ENCODE data around the gene CREB5.

CREB5 gene

GRCh38 chr7:28435732-28436378 lies 23.5 kb downstream of the CREB5 start:
- DNase-seq (ENCODE audit: low spot score) = no peak

DNA sequence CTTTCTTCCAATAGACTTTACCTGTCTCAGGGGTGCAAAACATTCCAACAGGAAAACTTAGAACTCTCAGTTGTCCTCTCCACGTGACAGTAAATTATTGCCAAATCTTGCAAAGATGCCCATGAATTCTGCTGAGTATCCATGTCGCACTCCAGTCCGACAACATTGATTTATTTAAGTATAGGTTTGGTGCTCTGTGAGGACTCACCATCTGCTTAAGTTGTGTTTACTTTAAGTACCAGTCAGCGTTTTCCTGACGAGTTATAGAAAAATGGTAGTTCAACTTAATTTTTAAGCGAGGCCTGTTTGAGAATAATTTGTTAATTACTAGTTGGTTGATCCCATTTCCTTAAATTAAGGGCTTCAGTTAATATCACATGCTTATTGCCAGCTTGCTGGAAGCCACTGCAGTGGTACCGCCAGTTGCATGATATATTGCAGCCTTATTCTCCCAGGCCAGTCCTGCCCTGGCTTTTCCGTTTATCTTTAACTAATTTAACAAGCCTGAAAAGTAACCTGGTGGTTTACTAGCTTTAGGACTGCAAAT lies 27.8 kb downstream of the CREB5 start:
- no peak for DNase-seq (ENCODE audit: low spot score)

GRCh38 chr7:28442540-28443420 lies 30.5 kb downstream of the CREB5 start:
- no peak for DNase-seq (ENCODE audit: low spot score)

DNA sequence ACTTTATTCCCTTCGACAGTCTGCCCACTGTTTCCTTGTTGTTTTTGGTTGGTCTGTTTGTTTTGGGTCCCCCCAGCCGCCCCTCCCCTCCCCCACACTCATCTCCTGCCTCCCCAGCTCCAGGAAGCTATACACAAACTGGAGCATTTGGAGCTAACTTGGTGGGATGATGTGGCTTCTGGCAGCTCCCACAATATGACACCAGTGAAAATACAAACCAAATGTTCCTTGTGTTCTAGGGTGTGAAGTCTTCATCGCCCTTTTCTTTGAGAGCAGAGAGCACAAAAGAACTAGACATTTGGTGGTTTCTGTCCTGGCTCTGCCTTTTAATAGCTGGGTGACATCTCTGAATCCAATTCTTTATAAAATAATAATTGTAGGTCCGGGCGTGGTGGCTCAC lies 33.8 kb downstream of the CREB5 start:
- no peak for DNase-seq (ENCODE audit: low spot score)

DNA sequence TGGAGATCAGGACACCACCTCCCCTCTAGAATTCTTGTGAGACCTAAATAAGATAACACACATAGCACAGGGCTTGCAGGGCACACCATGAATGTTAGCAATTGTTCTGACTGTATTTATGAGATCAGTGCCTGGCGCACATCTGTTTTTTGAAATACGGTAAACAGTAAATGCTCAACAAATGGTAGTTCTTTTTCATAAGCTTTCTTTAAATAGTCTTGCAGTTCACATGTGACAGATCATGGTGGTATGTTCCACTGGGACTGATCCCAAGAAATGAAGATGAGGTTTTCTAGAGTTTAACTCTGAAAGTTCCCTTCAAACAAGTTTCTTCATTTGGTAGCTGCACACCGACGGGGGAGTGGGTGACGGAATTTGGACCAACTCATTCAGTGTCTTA lies 34.8 kb downstream of the CREB5 start:
- no peak for DNase-seq (ENCODE audit: low spot score)

GRCh38 chr7:28448708-28449107 lies 36.4 kb downstream of the CREB5 start:
- no peak for DNase-seq (ENCODE audit: low spot score)

DNA sequence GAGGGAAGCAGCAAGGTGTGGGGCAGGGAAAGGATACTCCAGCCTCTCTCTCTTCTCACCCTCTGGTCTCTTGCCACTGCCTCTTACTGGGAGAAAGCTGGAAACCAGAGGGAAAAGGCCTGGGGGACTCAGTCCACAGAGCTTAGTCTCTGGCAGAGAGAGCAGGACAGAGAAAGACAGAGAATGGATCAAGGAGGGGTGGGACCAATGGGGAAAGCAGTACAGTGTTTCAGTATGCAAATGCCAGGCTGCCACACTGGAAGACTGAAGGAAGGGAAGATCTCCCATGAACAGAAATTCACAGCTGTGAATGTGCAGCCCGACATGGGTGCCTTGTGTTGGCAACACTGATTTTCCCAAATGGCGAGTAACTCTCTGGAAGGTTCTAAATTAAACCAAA lies 40.4 kb downstream of the CREB5 start:
- DNase-seq (ENCODE audit: low spot score) = no peak

DNA sequence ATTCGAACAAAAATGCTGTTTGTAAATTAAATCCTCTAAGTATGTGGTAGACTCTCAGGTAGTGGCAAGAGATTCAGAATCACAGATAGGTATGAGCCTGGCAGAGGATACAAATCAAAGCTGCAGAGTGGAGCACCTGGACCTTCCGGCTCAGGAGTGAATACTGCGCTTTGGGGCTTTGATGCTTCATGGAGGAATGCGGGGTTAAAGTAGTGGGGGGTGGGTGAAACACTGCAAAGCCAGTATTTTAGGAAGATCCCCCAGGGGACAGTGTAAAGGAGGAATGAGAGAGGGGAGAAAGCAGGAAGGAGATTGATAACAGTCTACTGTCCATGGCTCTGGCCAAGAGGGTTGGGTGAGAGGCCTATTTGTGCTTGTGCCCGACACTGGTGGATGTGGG lies 43.2 kb downstream of the CREB5 start:
- DNase-seq (ENCODE audit: low spot score) = no peak

- no peak for DNase-seq (ENCODE audit: low spot score)
Observed at GRCh38 chr7:28456044-28456443, 43.7 kb downstream of the CREB5 start.

- DNase-seq (ENCODE audit: low spot score) = no peak
Observed at GRCh38 chr7:28458732-28459131, 46.4 kb downstream of the CREB5 start.

DNA sequence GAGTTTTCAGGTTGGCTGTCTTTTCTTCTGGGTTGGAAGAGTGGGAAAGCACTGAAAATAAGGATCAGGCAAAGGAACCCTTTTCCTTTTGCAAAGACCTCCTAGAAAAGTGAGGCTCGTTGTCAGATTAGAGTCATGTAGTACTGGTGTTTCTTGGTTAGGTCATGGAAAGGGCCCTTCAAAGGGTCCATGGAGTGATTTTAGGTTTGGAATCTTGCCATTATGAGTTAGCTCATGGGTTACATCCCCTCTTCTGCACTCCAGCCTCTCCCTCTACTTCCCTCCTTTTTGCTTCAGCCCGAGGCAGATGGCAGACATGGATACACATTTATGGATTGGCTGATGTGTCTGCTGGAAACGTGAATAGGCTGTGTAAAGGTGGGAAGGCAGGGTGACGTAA lies 47.0 kb downstream of the CREB5 start:
- DNase-seq (ENCODE audit: low spot score) = no peak

GRCh38 chr7:28465697-28466096 lies 53.4 kb downstream of the CREB5 start:
- DNase-seq (ENCODE audit: low spot score) = no peak

DNA sequence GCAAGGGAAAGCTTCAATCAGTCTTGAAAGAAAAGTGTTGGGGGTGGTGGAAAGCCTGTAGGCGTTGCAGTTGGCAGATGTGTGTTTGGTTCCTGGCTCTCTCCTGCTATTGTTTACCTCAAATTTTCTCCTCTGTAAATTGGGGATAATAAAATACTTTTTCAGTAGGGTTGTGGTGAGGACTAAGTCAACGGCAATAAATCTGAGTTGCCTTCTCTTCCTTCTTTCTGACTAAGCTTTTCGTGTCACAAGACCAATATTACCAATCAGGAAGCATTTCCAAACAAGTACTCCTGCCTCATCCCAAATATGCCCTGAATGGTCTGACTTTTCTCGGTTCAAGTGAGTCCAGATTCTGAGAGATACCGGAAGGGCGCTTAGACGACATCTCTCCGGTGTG lies 54.0 kb downstream of the CREB5 start:
- DNase-seq (ENCODE audit: low spot score) = no peak

- DNase-seq (ENCODE audit: low spot score) = no peak
Observed at GRCh38 chr7:28466885-28467284, 54.6 kb downstream of the CREB5 start.

DNA sequence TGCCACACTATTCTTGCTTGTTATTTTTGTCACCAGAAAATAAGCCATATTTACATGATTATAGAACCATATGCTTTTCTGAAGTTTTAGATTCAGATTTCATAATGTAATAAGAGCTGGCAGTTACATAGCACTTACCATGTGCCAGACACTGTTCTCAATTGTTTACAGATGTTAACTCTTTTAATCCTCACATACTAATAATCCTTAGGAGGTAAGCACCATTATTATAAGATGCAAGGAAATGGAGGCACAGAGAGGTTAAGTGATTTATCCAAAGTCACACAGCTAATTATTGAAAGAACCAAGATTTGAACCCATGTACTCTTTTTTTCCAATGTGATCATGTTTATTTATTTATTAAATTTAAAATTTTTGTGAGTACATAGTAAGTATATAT lies 57.2 kb downstream of the CREB5 start:
- DNase-seq (ENCODE audit: low spot score) = no peak

DNA sequence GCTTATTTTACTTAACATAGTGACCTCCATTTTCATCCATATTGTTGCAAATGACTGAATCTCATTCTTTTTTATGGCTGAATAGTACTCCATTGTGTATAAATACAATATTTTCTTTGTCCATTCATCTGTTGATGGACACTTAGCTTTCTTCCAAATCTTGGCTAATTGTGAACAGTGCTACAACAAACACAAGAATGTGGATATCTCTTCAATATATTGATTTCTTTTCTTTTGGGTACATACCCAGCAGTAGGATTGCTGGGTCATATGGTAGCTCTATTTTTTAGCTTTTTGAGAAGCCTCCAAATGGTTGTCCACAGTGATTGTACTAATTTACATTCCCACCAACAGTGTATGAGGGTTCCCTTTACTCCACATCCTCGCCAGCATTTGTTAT lies 58.0 kb downstream of the CREB5 start:
- DNase-seq (ENCODE audit: low spot score) = no peak

DNA sequence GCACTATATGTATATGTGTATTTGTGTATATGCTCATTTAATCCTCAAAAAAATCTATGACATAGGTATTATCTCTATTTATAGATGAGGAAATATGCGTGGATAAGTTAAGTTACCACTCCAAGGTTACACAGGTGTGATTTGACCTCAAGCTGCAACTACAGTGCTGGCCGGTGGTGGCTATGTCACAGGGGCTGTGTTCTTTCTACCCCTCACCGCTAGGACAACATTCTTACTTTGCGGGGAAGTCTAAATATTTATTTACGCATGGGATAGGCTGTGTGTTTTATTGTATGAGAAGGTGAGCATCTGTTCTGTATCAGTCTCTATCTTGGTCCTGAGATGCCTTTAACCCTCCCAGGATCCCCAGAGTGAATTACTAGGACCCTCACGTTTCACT lies 60.0 kb downstream of the CREB5 start:
- DNase-seq (ENCODE audit: low spot score) = no peak

GRCh38 chr7:28473571-28474281 lies 61.4 kb downstream of the CREB5 start:
- no peak for DNase-seq (ENCODE audit: low spot score)

DNA sequence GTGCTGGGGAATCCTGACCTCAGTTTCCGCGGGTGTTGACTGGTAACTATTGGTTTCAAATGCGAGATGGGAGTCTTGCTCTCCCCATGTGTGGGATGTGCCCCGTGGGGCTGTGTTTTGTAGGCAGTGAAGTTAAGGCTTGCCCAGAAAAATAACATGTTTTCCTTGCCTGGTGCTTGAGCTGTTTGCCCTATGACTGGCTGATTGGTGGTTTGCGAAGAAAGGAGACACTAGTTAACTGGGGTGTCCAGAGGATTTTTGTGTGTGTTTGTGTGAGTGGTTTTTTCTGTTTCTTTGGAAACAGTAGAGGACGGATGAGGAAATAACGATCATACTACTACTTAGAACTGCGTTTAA lies 61.9 kb downstream of the CREB5 start:
- no peak for DNase-seq (ENCODE audit: low spot score)

GRCh38 chr7:28474640-28475039 lies 62.3 kb downstream of the CREB5 start:
- no peak for DNase-seq (ENCODE audit: low spot score)

- DNase-seq (ENCODE audit: low spot score) = peak; percentile 58
Observed at GRCh38 chr7:28477041-28477442, 64.7 kb downstream of the CREB5 start.

DNA sequence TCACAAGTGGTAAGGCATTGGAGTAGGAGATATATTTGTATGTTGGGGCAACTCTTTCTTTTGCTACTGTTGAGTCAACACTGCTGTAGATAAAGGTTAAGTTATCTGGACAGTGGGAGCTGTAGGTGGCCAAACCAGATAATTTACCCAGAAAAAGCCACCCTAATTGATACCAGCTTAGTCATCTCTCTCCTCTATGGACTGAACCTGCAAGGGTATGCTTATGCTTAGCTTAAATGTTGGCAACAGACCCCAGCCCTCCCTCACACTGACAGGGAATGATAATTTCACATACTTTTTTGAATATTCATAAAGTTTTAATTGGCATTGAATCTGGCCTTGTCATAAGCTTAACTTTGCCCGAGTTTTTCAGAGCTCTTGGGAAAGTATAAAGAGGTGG lies 66.3 kb downstream of the CREB5 start:
- DNase-seq (ENCODE audit: low spot score) = no peak

GRCh38 chr7:28479507-28479947 lies 67.2 kb downstream of the CREB5 start:
- no peak for DNase-seq (ENCODE audit: low spot score)
